B cell (primary cell): ENCODE measurements around the gene PARD3B. TPM values are rescaled to one million over a fixed set of nuclear protein-coding genes. Genes with fewer than 3 reads are reported as not detected.

Experiments used
- ATAC-seq: fragments of 200-7000 bp; cut with Tn5 transposase; one replicate; pipeline ENCODE4 v1.10.0; 2021; ENCODE audit warnings: low read depth, mild to moderate bottlenecking, moderate number of reproducible peaks, moderate library complexity
- CTCF ChIA-PET: fragments of 350-600 bp; sonication (Branson Sonifier 250); formaldehyde crosslinking; loops from one replicate; lab custom pipeline; 2021; ENCODE audit warnings: antibody characterized with exemption, inconsistent platforms; lab: Charles Lee
- POLR2A ChIA-PET: fragments of 350-600 bp; sonication (Branson Sonifier 250); formaldehyde crosslinking; loops from one replicate; lab custom pipeline; 2021; ENCODE audit warnings: antibody characterized with exemption; lab: Charles Lee
- DNase-seq: peaks from one replicate; pipeline ENCODE4 v3.0.0; 2013
- H2AFZ ChIP-seq: 2 replicates; pipeline ENCODE4 v1.6.1; 2012; ENCODE audit warnings: mild to moderate bottlenecking, low read depth, low read length; ENCODE audit not compliant: insufficient read depth, poor library complexity, severe bottlenecking
- H3K27ac ChIP-seq, 2 donors: 1 replicate in 1 of 2; 2 replicates in 1 of 2; pipeline ENCODE4 v1.5.1; 2012 to 2013; ENCODE audit warnings: low read length in 2 of 2, mild to moderate bottlenecking in 2 of 2, moderate library complexity in 1 of 2
- H3K27me3 ChIP-seq, 4 experiments: fragments of 200-600 bp in 1 of 4; sonication (generic) in 1 of 4; replicated peaks in 1 of 4; 1 replicate in 2 of 4; 2 replicates in 2 of 4; pipeline versions ENCODE4 v1.6.1 to v1.7.0; 2013 to 2016; ENCODE audit warnings: low read length in 3 of 4, mild to moderate bottlenecking in 2 of 4, mixed read lengths in 1 of 4, moderate library complexity in 1 of 4; ENCODE audit not compliant: insufficient read depth in 4 of 4, control insufficient read depth in 3 of 4; ENCODE audit errors: control extremely low read depth in 1 of 4
- H3K36me3 ChIP-seq, 2 experiments: replicated peaks in 1 of 2; 1 replicate in 1 of 2; 2 replicates in 1 of 2; pipeline versions ENCODE4 v1.6.1 to v1.7.1; 2013; ENCODE audit warnings: low read length in 1 of 2; ENCODE audit not compliant: insufficient read depth in 2 of 2, control insufficient read depth in 1 of 2; ENCODE audit errors: control extremely low read depth in 1 of 2, extremely low read depth in 1 of 2
- H3K4me1 ChIP-seq, 2 donors: fragments of 200-600 bp in 1 of 2; sonication (generic) in 1 of 2; 1 replicate in 1 of 2; 2 replicates in 1 of 2; pipeline versions ENCODE4 v1.5.1 to v1.6.1; 2013 to 2017; ENCODE audit warnings: low read length in 2 of 2; ENCODE audit not compliant: control insufficient read depth in 2 of 2, insufficient read depth in 2 of 2
- H3K4me2 ChIP-seq: replicated peaks from 2 replicates; pipeline ENCODE3; 2012; ENCODE audit warnings: mild to moderate bottlenecking, low read depth, low read length; ENCODE audit not compliant: poor library complexity, severe bottlenecking
- H3K4me3 ChIP-seq, 5 experiments: fragments of 200-600 bp in 1 of 5; sonication (generic) in 1 of 5; 1 replicate in 3 of 5; 2 replicates in 2 of 5; pipeline versions ENCODE4 v1.5.1 to v1.7.0; 2011 to 2016; ENCODE audit warnings: low read length in 4 of 5, mild to moderate bottlenecking in 4 of 5, low read depth in 2 of 5, control low read depth in 1 of 5, moderate library complexity in 1 of 5; ENCODE audit not compliant: insufficient read depth in 1 of 5; ENCODE audit errors: control extremely low read depth in 1 of 5, extremely low read depth in 1 of 5
- H3K79me2 ChIP-seq: fragments of 200-600 bp; sonication (generic); one replicate; pipeline ENCODE4 v1.6.0; 2016; ENCODE audit warnings: low read length; ENCODE audit not compliant: control insufficient read depth, insufficient read depth
- H3K9ac ChIP-seq: fragments of 200-600 bp; sonication (generic); 2 replicates; pipeline ENCODE4 v1.6.1; 2017; ENCODE audit warnings: mild to moderate bottlenecking, low read length, moderate library complexity
- H3K9me3 ChIP-seq, 3 donors: one replicate each; pipeline versions ENCODE4 v1.6.1 to v1.7.1; 2013; ENCODE audit warnings: low read length in 2 of 3; ENCODE audit not compliant: control insufficient read depth in 2 of 3, insufficient read depth in 1 of 3; ENCODE audit errors: control extremely low read depth in 1 of 3
- H4K20me1 ChIP-seq: 2 replicates; pipeline ENCODE4 v1.6.0; 2012; ENCODE audit warnings: mild to moderate bottlenecking, low read length; ENCODE audit not compliant: insufficient read depth, control insufficient read depth, poor library complexity, severe bottlenecking
- H3K27ac Mint-ChIP-seq: one replicate; pipeline ENCODE4 v1.8.0; 2021; ENCODE audit warnings: mixed read lengths
- H3K27me3 Mint-ChIP-seq: one replicate; pipeline ENCODE4 v1.8.0; 2021; ENCODE audit warnings: mixed read lengths
- H3K4me1 Mint-ChIP-seq: one replicate; pipeline ENCODE4 v1.8.0; 2021; ENCODE audit warnings: mixed read lengths
- H3K4me3 Mint-ChIP-seq: one replicate; pipeline ENCODE4 v1.8.0; 2021; ENCODE audit warnings: mixed read lengths
- H3K9me3 Mint-ChIP-seq: one replicate; pipeline ENCODE4 v1.8.0; 2022; ENCODE audit warnings: mixed read lengths; ENCODE audit not compliant: insufficient read depth
- CTCF ChIP-seq: fragments of 200-600 bp; IDR thresholded peaks from one replicate; pipeline ENCODE4 v1.8.0; 2022; ENCODE audit warnings: antibody characterized with exemption, mild to moderate bottlenecking
- EZH2 ChIP-seq: IDR thresholded peaks from 2 replicates; pipeline ENCODE4 v1.6.1; 2012; ENCODE audit warnings: borderline replicate concordance, low read depth, mild to moderate bottlenecking, moderate library complexity, low read length; ENCODE audit not compliant: insufficient read depth, poor library complexity, severe bottlenecking
- intact Hi-C: fragments of 100-400 bp; cut with micrococcal nuclease; formaldehyde crosslinking; loops from one replicate; pipeline ENCODE4 v1.10.0; 2022
- polyA plus RNA-seq: library from polyadenylated mRNA; depleted of rRNA; stranded (reverse); fragments of >200 nt; gene quantifications from 2 replicates; pipeline ENCODE4 v1.2.3, GENCODE V29; 2012
- total RNA-seq, 2 donors: library from RNA; stranded (reverse); fragments of 120-200 nt in 1 of 2; gene quantifications; 1 replicate in 1 of 2; 2 replicates in 1 of 2; pipeline versions ENCODE4 v1.2.3 to v1.2.4, GENCODE V29; 2013 to 2022

The PARD3B gene
- total and polyA plus RNA-seq, 2 donors (not counting 1 experiment from before 2014, with no cell fraction given): not detected

- Histone ChIP-seq H3K4me2 (no peak overlapping the region), H2AFZ (no peak overlapping the region), H3K27me3 (no peaks in the 10 kb centered on the region), H3K9ac (no peak overlapping the region), H3K36me3 (no peaks in the 10 kb centered on the region), H3K4me1 (no peaks in the 10 kb centered on the region), H4K20me1 (no peaks in the 10 kb centered on the region), H3K9me3 (peaks cover 0 to 8% (median 0%) of the 10 kb centered on the region in 3 donors), H3K79me2 (no peaks in the 10 kb centered on the region), H3K27ac (no peak overlapping the region), H3K4me3 (no peak overlapping the region)
- ATAC-seq: no peak
- Mint-ChIP-seq H3K27me3 (no peaks in the 10 kb centered on the region), H3K4me3 (no peak overlapping the region), H3K27ac (no peak overlapping the region), H3K9me3 (peaks cover 5% of the 10 kb centered on the region), H3K4me1 (no peaks in the 10 kb centered on the region)
- intact Hi-C loops: no loop called here
- CTCF ChIA-PET: no interaction called here
- no peak for DNase-seq
- POLR2A ChIA-PET: no interaction called here
- TF ChIP-seq CTCF (no peak), EZH2 (no peak)
Observed at GRCh38 chr2:204647626-204648025, 102.4 kb downstream of the PARD3B start.

GRCh38 chr2:204650611-204651010 lies 105.3 kb downstream of the PARD3B start:
- ChIA-PET POLR2A (no interaction called here), CTCF (no interaction called here)
- intact Hi-C loops: no loop called here
- no peak for ATAC-seq
- no peak overlapping the region for H3K4me3 Mint-ChIP-seq
- H3K27me3 Mint-ChIP-seq: no peaks in the 10 kb centered on the region
- Histone ChIP-seq H3K36me3 (no peaks in the 10 kb centered on the region), H3K9me3 (peaks cover 0 to 8% (median 0%) of the 10 kb centered on the region in 3 donors), H3K27ac (no peak overlapping the region), H2AFZ (no peak overlapping the region), H3K27me3 (no peaks in the 10 kb centered on the region), H3K79me2 (no peaks in the 10 kb centered on the region), H3K4me3 (no peak overlapping the region), H4K20me1 (no peaks in the 10 kb centered on the region), H3K4me1 (no peaks in the 10 kb centered on the region), H3K4me2 (no peak overlapping the region), H3K9ac (no peak overlapping the region)
- peaks cover 5% of the 10 kb centered on the region for H3K9me3 Mint-ChIP-seq
- no peaks in the 10 kb centered on the region for H3K4me1 Mint-ChIP-seq
- DNase-seq: no peak
- TF ChIP-seq EZH2 (no peak), CTCF (no peak)
- H3K27ac Mint-ChIP-seq: no peak overlapping the region
